Mammary epithelial cell (primary cell): ENCODE data around the gene CDK5RAP3.

ENCODE experiments used
- EZH2 ChIP-seq: IDR thresholded peaks from 2 replicates; pipeline ENCODE4 v1.6.1; 2012; ENCODE audit warnings: low read length, inconsistent platforms, borderline replicate concordance
- TF ChIP-seq, protein P1 (sequence below), 2 donors: IDR thresholded peaks in 1 of 2; conservative IDR thresholded peaks in 1 of 2; 2 replicates each; pipeline ENCODE4 v1.5.1; 2011 to 2012; ENCODE audit warnings: inconsistent platforms in 2 of 2, low read length in 2 of 2, mild to moderate bottlenecking in 2 of 2, control low read depth in 1 of 2, low read depth in 1 of 2; ENCODE audit not compliant: insufficient read depth in 1 of 2; ENCODE audit errors: extremely low read depth in 1 of 2

GRCh38 chr17:47975823-47976205, 4.9 kb downstream of the CDK5RAP3 start:
- TF ChIP-seq EZH2: no peak
- TF ChIP-seq, protein P1, sequence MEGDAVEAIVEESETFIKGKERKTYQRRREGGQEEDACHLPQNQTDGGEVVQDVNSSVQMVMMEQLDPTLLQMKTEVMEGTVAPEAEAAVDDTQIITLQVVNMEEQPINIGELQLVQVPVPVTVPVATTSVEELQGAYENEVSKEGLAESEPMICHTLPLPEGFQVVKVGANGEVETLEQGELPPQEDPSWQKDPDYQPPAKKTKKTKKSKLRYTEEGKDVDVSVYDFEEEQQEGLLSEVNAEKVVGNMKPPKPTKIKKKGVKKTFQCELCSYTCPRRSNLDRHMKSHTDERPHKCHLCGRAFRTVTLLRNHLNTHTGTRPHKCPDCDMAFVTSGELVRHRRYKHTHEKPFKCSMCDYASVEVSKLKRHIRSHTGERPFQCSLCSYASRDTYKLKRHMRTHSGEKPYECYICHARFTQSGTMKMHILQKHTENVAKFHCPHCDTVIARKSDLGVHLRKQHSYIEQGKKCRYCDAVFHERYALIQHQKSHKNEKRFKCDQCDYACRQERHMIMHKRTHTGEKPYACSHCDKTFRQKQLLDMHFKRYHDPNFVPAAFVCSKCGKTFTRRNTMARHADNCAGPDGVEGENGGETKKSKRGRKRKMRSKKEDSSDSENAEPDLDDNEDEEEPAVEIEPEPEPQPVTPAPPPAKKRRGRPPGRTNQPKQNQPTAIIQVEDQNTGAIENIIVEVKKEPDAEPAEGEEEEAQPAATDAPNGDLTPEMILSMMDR (conservative IDR thresholded peaks at IDR 0.05 in 1 of 2, IDR thresholded peaks at IDR 0.05 in 1 of 2; ENCODE audit: extremely low read depth in 1 of 2, insufficient read depth in 1 of 2, low read depth in 1 of 2, low read length in 2 of 2): no peak
